Body of pancreas (tissue), 4 donors: ENCODE results near the gene CAPRIN2. TPM values are rescaled to one million over a fixed set of nuclear protein-coding genes. Genes with fewer than 3 reads are reported as not detected.

Experiments used
- ATAC-seq: fragments of 150-250 bp; one replicate; pipeline ENCODE4 v1.9.1; 2016
- DNase-seq, 4 donors: peaks; one replicate each; pipeline ENCODE4 v3.0.0-alpha.2; 2019
- H3K27ac ChIP-seq, 4 donors: fragments of 200-600 bp; sonication (generic); 1 replicate in 3 of 4; 2 replicates in 1 of 4; pipeline versions ENCODE4 v1.5.1 to v1.6.1; 2016 to 2019; ENCODE audit warnings: mild to moderate bottlenecking in 1 of 4, mixed read lengths in 1 of 4, moderate library complexity in 1 of 4
- H3K27me3 ChIP-seq, 2 donors: fragments of 200-600 bp; sonication (generic); one replicate each; pipeline ENCODE4 v1.6.0; 2016; ENCODE audit warnings: mild to moderate bottlenecking in 1 of 2
- H3K36me3 ChIP-seq, 2 donors: fragments of 200-600 bp; sonication (generic); replicated peaks in 1 of 2; 2 replicates each; pipeline ENCODE4 v1.5.1; 2016; ENCODE audit warnings: low read depth in 2 of 2; ENCODE audit not compliant: insufficient read depth in 1 of 2
- H3K4me1 ChIP-seq: fragments of 200-600 bp; sonication (generic); one replicate; pipeline ENCODE4 v1.6.0; 2016
- H3K4me3 ChIP-seq, 2 donors: fragments of 200-600 bp; sonication (generic); 1 replicate in 1 of 2; 2 replicates in 1 of 2; pipeline ENCODE4 v1.5.1; 2016 to 2019
- H3K9me3 ChIP-seq, 3 donors: fragments of 200-600 bp; sonication (generic); 1 replicate in 2 of 3; 2 replicates in 1 of 3; pipeline ENCODE4 v1.5.1; 2016
- CTCF ChIP-seq, 7 experiments: fragments of 450-650 bp in 4 of 7; fragments of 200-600 bp in 3 of 7; sonication (generic) in 3 of 7; IDR thresholded peaks; one replicate each; pipeline ENCODE4 v1.5.1; 2016 to 2019; ENCODE audit warnings: antibody characterized with exemption in 7 of 7
- POLR2A ChIP-seq, 3 donors: fragments of 450-650 bp; IDR thresholded peaks; one replicate each; pipeline ENCODE4 v1.6.1; 2016; ENCODE audit warnings: antibody characterized with exemption in 3 of 3, mild to moderate bottlenecking in 2 of 3
- WGBS, 2 donors: methylation state at CpG; one replicate each; pipeline ENCODE4 v1.1.5; 2017; 5-methylcytosine and 5-hydroxymethylcytosine counted together
- intact Hi-C: fragments of 100-400 bp; cut with DNase I; formaldehyde crosslinking; loops from one replicate; pipeline ENCODE4 v1.15.1; 2023
- total RNA-seq, 2 donors: library from RNA; depleted of rRNA; stranded (reverse); fragments of >200 nt; gene quantifications; one replicate each; pipeline ENCODE4 v1.1.0, GENCODE V29; 2016

CAPRIN2 gene
- total RNA-seq, 2 donors from 2014 or later = 20.8 to 30.4 TPM

- TF ChIP-seq POLR2A (IDR thresholded peaks at IDR 0.05) = no peak
- Histone ChIP-seq H3K27me3 (no peaks in the 10 kb centered on the region), H3K4me1 (no peaks in the 10 kb centered on the region), H3K27ac (no peak overlapping the region), H3K4me3 (no peak overlapping the region), H3K36me3 (peaks cover 0 to 6% of the 10 kb centered on the region in 2 donors), H3K9me3 (no peaks in the 10 kb centered on the region)
- no peak for ATAC-seq
- intact Hi-C loops = no loop called here
- DNase-seq = no peak
- 75 to 100% methylated on average over 1 of the region's 1 CpG for WGBS, 2 donors
Measured at GRCh38 chr12:30719060-30719459, 35.7 kb downstream of the CAPRIN2 start.

GRCh38 chr12:30707613-30708342 lies 47.0 kb downstream of the CAPRIN2 start:
- ATAC-seq = no peak
- H3K36me3 ChIP-seq = peaks cover 0 to 4% of the 10 kb centered on the region in 2 donors

GRCh38 chr12:30706476-30706875 lies 48.3 kb downstream of the CAPRIN2 start:
- no peak for ATAC-seq
- no peaks in the 10 kb centered on the region for H3K4me1 ChIP-seq
- intact Hi-C loops = no loop called here

More at GRCh38 chr12:30707613-30708342, 47.0 kb downstream of the CAPRIN2 start:
- WGBS, 2 donors = 85 to 88% methylated on average over 10 of the region's 10 CpGs
- DNase-seq = no peak
- TF ChIP-seq CTCF (IDR thresholded peaks at IDR 0.05) = no peak
- no peaks in the 10 kb centered on the region for H3K27me3 ChIP-seq
- H3K4me1 ChIP-seq = no peaks in the 10 kb centered on the region
- no peak overlapping the region for H3K4me3 ChIP-seq
- no peak overlapping the region for H3K27ac ChIP-seq
- intact Hi-C loops = no loop called here
- no peaks in the 10 kb centered on the region for H3K9me3 ChIP-seq

GRCh38 chr12:30701056-30701455 lies 53.7 kb downstream of the CAPRIN2 start:
- Histone ChIP-seq H3K27me3 (no peaks in the 10 kb centered on the region), H3K27ac (no peak overlapping the region), H3K4me3 (no peak overlapping the region), H3K36me3 (no peaks in the 10 kb centered on the region), H3K9me3 (no peaks in the 10 kb centered on the region), H3K4me1 (peaks cover 5% of the 10 kb centered on the region)
- intact Hi-C loops = no loop called here
- DNase-seq = no peak
- ATAC-seq = no peak
- TF ChIP-seq CTCF (IDR thresholded peaks at IDR 0.05) (no peak), POLR2A (IDR thresholded peaks at IDR 0.05) (no peak)

More at GRCh38 chr12:30706476-30706875, 48.3 kb downstream of the CAPRIN2 start:
- Histone ChIP-seq H3K27ac (no peak overlapping the region), H3K4me3 (no peak overlapping the region), H3K9me3 (no peaks in the 10 kb centered on the region), H3K27me3 (no peaks in the 10 kb centered on the region), H3K36me3 (peaks cover 0 to 4% of the 10 kb centered on the region in 2 donors)
- no peak for DNase-seq
- WGBS, 2 donors = 91 to 95% methylated on average over 2 of the region's 2 CpGs
- no peak for TF ChIP-seq POLR2A (IDR thresholded peaks at IDR 0.05)
- TF ChIP-seq CTCF (IDR thresholded peaks at IDR 0.05) = no peak

- Histone ChIP-seq H3K36me3 (no peaks in the 10 kb centered on the region), H3K4me3 (no peak overlapping the region), H3K27ac (no peak overlapping the region), H3K27me3 (no peaks in the 10 kb centered on the region), H3K4me1 (peaks cover 5% of the 10 kb centered on the region), H3K9me3 (no peaks in the 10 kb centered on the region)
- intact Hi-C loops = no loop called here
- DNase-seq = no peak
- WGBS, 2 donors = 69 to 75% methylated on average over 6 of the region's 6 CpGs
- no peak for ATAC-seq
- TF ChIP-seq CTCF (IDR thresholded peaks at IDR 0.05) (no peak), POLR2A (IDR thresholded peaks at IDR 0.05) (no peak)
Measured at GRCh38 chr12:30700216-30700900, 54.4 kb downstream of the CAPRIN2 start.
